ENCODE results near the gene BANK1.

GRCh38 chr4:101794806-101795205 lies 4.3 kb downstream of the BANK1 start:
- TF ChIP-seq, protein P1, sequence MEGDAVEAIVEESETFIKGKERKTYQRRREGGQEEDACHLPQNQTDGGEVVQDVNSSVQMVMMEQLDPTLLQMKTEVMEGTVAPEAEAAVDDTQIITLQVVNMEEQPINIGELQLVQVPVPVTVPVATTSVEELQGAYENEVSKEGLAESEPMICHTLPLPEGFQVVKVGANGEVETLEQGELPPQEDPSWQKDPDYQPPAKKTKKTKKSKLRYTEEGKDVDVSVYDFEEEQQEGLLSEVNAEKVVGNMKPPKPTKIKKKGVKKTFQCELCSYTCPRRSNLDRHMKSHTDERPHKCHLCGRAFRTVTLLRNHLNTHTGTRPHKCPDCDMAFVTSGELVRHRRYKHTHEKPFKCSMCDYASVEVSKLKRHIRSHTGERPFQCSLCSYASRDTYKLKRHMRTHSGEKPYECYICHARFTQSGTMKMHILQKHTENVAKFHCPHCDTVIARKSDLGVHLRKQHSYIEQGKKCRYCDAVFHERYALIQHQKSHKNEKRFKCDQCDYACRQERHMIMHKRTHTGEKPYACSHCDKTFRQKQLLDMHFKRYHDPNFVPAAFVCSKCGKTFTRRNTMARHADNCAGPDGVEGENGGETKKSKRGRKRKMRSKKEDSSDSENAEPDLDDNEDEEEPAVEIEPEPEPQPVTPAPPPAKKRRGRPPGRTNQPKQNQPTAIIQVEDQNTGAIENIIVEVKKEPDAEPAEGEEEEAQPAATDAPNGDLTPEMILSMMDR (IDR thresholded peaks at IDR 0.05), result no peak
- no peak for TF ChIP-seq POLR2A (IDR thresholded peaks at IDR 0.05)
